Heart left ventricle (tissue), 16 donors: ENCODE results near the gene IL12A. TPM values are rescaled to one million over a fixed set of nuclear protein-coding genes. Genes with fewer than 3 reads are reported as not detected.

ENCODE experiments used
- ATAC-seq, 4 donors: fragments of 200-7000 bp; cut with Tn5 transposase; one replicate each; pipeline ENCODE4 v1.9.1; 2020 to 2022; ENCODE audit warnings: moderate library complexity in 4 of 4, mild to moderate bottlenecking in 3 of 4, moderate number of reproducible peaks in 1 of 4
- DNase-seq, 5 donors: peaks; one replicate each; pipeline ENCODE4 v3.0.0-alpha.2; 2020
- H3K27ac ChIP-seq, 12 donors: fragments of 200-600 bp; sonication (generic) in 4 of 12; one replicate each; pipeline versions ENCODE4 v1.5.0 to v1.8.0; 2016 to 2022; ENCODE audit warnings: mild to moderate bottlenecking in 2 of 12
- H3K27me3 ChIP-seq, 9 donors: fragments of 200-600 bp; sonication (generic) in 2 of 9; one replicate each; pipeline versions ENCODE4 v1.5.1 to v1.8.0; 2016 to 2022; ENCODE audit warnings: mild to moderate bottlenecking in 3 of 9
- H3K36me3 ChIP-seq, 9 donors: fragments of 200-600 bp; sonication (generic) in 2 of 9; one replicate each; pipeline versions ENCODE4 v1.5.0 to v1.8.0; 2018 to 2022; ENCODE audit warnings: mild to moderate bottlenecking in 2 of 9
- H3K4me1 ChIP-seq, 12 donors: fragments of 200-600 bp; sonication (generic) in 4 of 12; one replicate each; pipeline versions ENCODE4 v1.5.0 to v1.8.0; 2016 to 2022; ENCODE audit warnings: mild to moderate bottlenecking in 3 of 12
- H3K4me3 ChIP-seq, 12 donors: fragments of 200-600 bp; sonication (generic) in 4 of 12; one replicate each; pipeline versions ENCODE4 v1.5.0 to v1.8.0; 2017 to 2022; ENCODE audit warnings: mild to moderate bottlenecking in 9 of 12, moderate library complexity in 4 of 12
- H3K9me3 ChIP-seq, 12 donors: fragments of 200-600 bp; sonication (generic) in 4 of 12; one replicate each; pipeline versions ENCODE4 v1.5.0 to v1.8.0; 2016 to 2022; ENCODE audit warnings: mild to moderate bottlenecking in 1 of 12
- POLR2A ChIP-seq, 2 donors: fragments of 450-650 bp; IDR thresholded peaks; one replicate each; pipeline ENCODE4 v1.6.1; 2017; ENCODE audit warnings: antibody characterized with exemption in 2 of 2, mild to moderate bottlenecking in 2 of 2, moderate library complexity in 2 of 2
- WGBS, 4 donors: extraction: QIAGEN DNeasy Blood & Tissue Kit in 2 of 4; methylation state at CpG; one replicate each; pipeline versions ENCODE4 v1.1.5 to v1.1.7; 2013 to 2018; 5-methylcytosine and 5-hydroxymethylcytosine counted together
- intact Hi-C, 10 donors: fragments of 100-400 bp; cut with DNase I; formaldehyde crosslinking; loops; one replicate each; pipeline versions ENCODE4 v1.11.1 to v1.14.2; 2022
- polyA plus RNA-seq, 2 donors: library from polyadenylated mRNA; stranded (reverse); fragments of 200-250 nt; gene quantifications; one replicate each; pipeline ENCODE4 v1.2.3, GENCODE V29; 2013
- total RNA-seq, 9 donors: library from RNA; depleted of rRNA in 2 of 9; stranded (reverse); fragments of >200 nt in 2 of 9; fragmentation: NEBNext Ultra II Directional in 3 of 9; extraction: Animal tissue kit (Norgen Biotek cat#: 25700) in 3 of 9; gene quantifications; one replicate each; pipeline versions ENCODE4 v1.1.0 to v1.2.4, GENCODE V29; 2016 to 2023
- TF ChIP-seq, protein P1 (sequence below), 12 donors: fragments of 200-600 bp; sonication (generic) in 4 of 12; IDR thresholded peaks; one replicate each; pipeline versions ENCODE4 v1.5.0 to v1.8.0; 2018 to 2022; ENCODE audit warnings: antibody characterized with exemption in 12 of 12, mild to moderate bottlenecking in 5 of 12
- donor health status: ischemic (EF 13 %, LVEDD 7.1; RV severe dilation, severe dysfunction).
- donor health status: healthy with polysubstance abuse.
- donor health status: DM: no; HTN: yes; CAD: no.
- donor health status: DM: no; HTN: no; CAD: no.
- donor health status: ischemic (EF 25% LVEDD 6.9; RV normal size, moderate dysfunction).
- donor health status: ischemic (EF 25% LVEDD 5.7; RV mildly dilated, moderate dysfunction).
- donor health status: healthy.
- donor health status: DM: yes; HTN: yes; CAD: no.
- donor health status: ischemic (EF 35%, LVEDD 5.7; RV mildly dilated, moderate dysfunction).
- donor health status: nonischemic (EF 11% LVEDD 7.7; RV severe dilation, severe dysfunction).
- donor health status: DM: yes; HTN: yes; CAD: no.
- donor health status: PGD.
- donor health status: ischemic (EF 29% LVEDD 5.4; RV normal size, mild dysfunction).
- donor health status: nonischemic (EF 23%, LVEDD 6.1; RV moderate dilation, normal function).

Gene IL12A
- total and polyA plus RNA-seq, 11 donors: 0.42 to 3.3 (median 0.57) TPM

DNA sequence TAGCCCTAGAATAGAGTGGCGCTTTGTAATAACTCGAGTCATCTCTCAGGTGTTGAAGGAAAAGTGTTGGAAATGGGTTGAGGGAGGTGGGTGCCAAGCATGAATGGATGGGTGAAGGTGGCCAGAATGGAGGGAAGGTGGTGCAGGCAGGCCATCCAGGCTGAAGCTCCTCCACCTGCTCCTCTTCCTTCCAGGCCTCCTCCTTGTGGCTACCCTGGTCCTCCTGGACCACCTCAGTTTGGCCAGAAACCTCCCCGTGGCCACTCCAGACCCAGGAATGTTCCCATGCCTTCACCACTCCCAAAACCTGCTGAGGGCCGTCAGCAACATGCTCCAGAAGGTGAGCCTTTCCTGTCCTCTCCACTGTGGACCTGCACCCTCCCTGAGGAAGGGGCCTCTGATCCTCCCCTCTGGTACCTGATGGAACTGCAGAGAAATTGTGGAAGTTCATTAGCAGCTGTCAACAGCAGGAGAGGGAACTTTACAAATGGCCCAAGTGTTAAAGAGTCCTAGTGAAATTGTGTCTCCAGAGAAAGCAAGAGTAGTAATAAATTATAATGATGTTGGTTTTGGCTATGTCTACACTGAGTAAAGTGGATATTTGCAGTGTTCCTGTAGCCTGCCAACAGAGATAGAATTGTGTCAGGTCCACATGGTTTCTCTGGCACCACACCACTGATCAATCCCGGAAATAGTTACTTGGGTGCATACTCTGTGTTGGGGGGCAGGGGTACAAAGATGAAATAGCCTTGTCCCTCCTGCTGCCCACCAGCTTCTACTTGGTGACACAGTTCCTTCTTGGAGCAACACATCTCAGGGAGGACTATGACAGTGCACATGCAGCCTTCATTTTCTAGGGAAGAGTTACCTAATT, 1.6 kb downstream of the IL12A start:
- Histone ChIP-seq H3K36me3 (no peaks in the 10 kb centered on the region), H3K9me3 (peaks cover 0 to 8% (median 0%) of the 10 kb centered on the region in 12 donors), H3K4me1 (peaks cover 0 to 16% (median 5%) of the 10 kb centered on the region in 12 donors), H3K4me3 (no peak overlapping the region), H3K27ac (no peak overlapping the region), H3K27me3 (no peaks in the 10 kb centered on the region)
- DNase-seq: no peak
- WGBS, 4 donors: 85 to 93% (median 88%) methylated on average over 5 of the region's 5 CpGs
- intact Hi-C loops: loop anchor here in 7 of 10 donors (5.0 to 10.0 kb wide), 7 partner anchors 65 to 1145 kb away; no protein-coding TSS in a partner anchor
- TF ChIP-seq, protein P1, sequence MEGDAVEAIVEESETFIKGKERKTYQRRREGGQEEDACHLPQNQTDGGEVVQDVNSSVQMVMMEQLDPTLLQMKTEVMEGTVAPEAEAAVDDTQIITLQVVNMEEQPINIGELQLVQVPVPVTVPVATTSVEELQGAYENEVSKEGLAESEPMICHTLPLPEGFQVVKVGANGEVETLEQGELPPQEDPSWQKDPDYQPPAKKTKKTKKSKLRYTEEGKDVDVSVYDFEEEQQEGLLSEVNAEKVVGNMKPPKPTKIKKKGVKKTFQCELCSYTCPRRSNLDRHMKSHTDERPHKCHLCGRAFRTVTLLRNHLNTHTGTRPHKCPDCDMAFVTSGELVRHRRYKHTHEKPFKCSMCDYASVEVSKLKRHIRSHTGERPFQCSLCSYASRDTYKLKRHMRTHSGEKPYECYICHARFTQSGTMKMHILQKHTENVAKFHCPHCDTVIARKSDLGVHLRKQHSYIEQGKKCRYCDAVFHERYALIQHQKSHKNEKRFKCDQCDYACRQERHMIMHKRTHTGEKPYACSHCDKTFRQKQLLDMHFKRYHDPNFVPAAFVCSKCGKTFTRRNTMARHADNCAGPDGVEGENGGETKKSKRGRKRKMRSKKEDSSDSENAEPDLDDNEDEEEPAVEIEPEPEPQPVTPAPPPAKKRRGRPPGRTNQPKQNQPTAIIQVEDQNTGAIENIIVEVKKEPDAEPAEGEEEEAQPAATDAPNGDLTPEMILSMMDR (IDR thresholded peaks at IDR 0.05): no peak
- no peak for TF ChIP-seq POLR2A (IDR thresholded peaks at IDR 0.05)
- ATAC-seq: no peak

DNA sequence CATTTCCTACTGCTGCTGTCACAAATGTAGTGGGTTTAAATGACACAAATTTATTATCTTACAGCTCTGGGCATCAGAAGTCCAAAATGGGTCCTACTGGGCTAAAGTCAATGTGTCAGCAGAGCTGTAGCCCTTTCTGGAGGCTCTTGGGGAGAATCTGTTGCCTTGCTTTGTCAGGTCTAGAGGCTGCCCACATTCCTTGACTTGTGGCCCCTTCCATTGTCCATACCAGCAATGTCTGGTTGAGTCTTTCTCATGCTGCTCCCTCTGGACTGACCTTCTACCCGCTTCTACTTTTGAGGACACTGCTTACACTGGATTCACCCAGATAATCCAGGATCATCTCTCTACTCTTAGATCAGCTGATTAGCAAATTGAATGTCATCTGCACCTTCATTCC, 3.0 kb downstream of the IL12A start:
- intact Hi-C loops: loop anchor here in 4 of 10 donors (5.0 to 10.0 kb wide), 4 partner anchors 99 to 1147 kb away; no protein-coding TSS in a partner anchor
- H3K4me3 ChIP-seq: no peak overlapping the region
- H3K9me3 ChIP-seq: peaks cover 0 to 8% (median 0%) of the 10 kb centered on the region in 12 donors
- TF ChIP-seq, protein P1 (IDR thresholded peaks at IDR 0.05): no peak
- no peak for TF ChIP-seq POLR2A (IDR thresholded peaks at IDR 0.05)
- no peaks in the 10 kb centered on the region for H3K27me3 ChIP-seq
- no peak for ATAC-seq
- no peak for DNase-seq
- no peaks in the 10 kb centered on the region for H3K36me3 ChIP-seq
- H3K27ac ChIP-seq: no peak overlapping the region
- WGBS, 4 donors: 98 to 100% (median 100%) methylated on average over 1 of the region's 1 CpG
- H3K4me1 ChIP-seq: peaks cover 0 to 16% (median 5%) of the 10 kb centered on the region in 12 donors

DNA sequence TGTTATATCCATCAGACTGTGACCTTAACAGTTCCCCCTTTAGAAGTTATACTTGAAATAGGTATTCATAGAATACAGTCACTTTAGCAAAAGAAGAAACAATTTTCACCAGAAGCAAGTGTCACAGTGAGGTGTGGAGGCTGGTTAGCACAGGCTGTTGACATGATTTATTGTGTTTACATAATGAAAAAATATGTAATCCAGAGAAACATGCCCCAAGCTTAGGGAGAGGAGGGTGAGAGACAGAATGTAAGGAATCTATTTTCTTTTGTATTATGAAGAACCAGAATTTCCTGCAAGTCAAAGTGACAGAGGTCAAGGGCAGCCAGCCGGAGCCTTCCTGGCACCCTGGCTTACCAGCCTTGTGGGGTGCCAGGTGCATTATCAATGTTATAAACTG, 4.0 kb downstream of the IL12A start:
- Histone ChIP-seq H3K9me3 (peaks cover 0 to 8% (median 0%) of the 10 kb centered on the region in 12 donors), H3K27me3 (no peaks in the 10 kb centered on the region), H3K27ac (no peak overlapping the region), H3K4me3 (no peak overlapping the region), H3K4me1 (peaks cover 0 to 16% (median 5%) of the 10 kb centered on the region in 12 donors), H3K36me3 (no peaks in the 10 kb centered on the region)
- 67 to 77% (median 73%) methylated on average over 1 of the region's 1 CpG for WGBS, 4 donors
- intact Hi-C loops: loop anchor here in 4 of 10 donors (5.0 to 10.0 kb wide), 4 partner anchors 100 to 1148 kb away; no protein-coding TSS in a partner anchor
- TF ChIP-seq POLR2A (IDR thresholded peaks at IDR 0.05): no peak
- TF ChIP-seq, protein P1 (IDR thresholded peaks at IDR 0.05): no peak
- DNase-seq (no peak), ATAC-seq (no peak)

DNA sequence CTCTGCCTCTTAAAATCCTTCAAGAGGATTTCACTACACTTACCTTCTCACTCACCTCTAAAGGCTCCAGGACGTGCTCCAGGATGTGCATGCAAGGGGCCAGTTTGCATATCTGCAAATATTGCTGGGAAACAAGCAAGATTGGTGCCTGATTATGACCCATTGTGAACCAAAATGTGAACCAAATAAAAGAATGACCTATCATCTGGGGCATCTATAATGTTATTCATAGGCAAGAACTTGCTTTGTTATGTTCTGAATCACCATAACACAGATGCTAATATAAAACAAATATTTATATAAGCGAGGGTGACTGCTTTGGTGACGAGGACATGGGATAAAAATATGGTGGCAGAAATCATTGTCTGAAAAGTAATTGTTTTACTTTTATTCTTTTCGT, 5.5 kb downstream of the IL12A start:
- DNase-seq: no peak
- Histone ChIP-seq H3K36me3 (no peaks in the 10 kb centered on the region), H3K4me1 (peaks cover 0 to 5% (median 0%) of the 10 kb centered on the region in 12 donors), H3K9me3 (peaks cover 0 to 8% (median 0%) of the 10 kb centered on the region in 12 donors), H3K27me3 (no peaks in the 10 kb centered on the region), H3K4me3 (no peak overlapping the region), H3K27ac (no peak overlapping the region)
- WGBS, 4 donors: 80 to 86% (median 83%) methylated on average over 4 of the region's 4 CpGs
- ATAC-seq: no peak
- TF ChIP-seq POLR2A (IDR thresholded peaks at IDR 0.05): no peak
- TF ChIP-seq, protein P1 (IDR thresholded peaks at IDR 0.05): no peak
- intact Hi-C loops: loop anchor here in 4 of 10 donors (5.0 to 10.0 kb wide), 4 partner anchors 102 to 1149 kb away; no protein-coding TSS in a partner anchor
